Measurements from ENCODE around the gene LOX. TPM values are rescaled to one million over a fixed set of nuclear protein-coding genes. Genes with fewer than 3 reads are reported as not detected.
A peak's percentile ranks its signal among the peaks of the same experiment; 100 is the strongest.

The LOX gene, protein sequence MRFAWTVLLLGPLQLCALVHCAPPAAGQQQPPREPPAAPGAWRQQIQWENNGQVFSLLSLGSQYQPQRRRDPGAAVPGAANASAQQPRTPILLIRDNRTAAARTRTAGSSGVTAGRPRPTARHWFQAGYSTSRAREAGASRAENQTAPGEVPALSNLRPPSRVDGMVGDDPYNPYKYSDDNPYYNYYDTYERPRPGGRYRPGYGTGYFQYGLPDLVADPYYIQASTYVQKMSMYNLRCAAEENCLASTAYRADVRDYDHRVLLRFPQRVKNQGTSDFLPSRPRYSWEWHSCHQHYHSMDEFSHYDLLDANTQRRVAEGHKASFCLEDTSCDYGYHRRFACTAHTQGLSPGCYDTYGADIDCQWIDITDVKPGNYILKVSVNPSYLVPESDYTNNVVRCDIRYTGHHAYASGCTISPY
- total RNA-seq, result not detected in 2 replicates

DNA sequence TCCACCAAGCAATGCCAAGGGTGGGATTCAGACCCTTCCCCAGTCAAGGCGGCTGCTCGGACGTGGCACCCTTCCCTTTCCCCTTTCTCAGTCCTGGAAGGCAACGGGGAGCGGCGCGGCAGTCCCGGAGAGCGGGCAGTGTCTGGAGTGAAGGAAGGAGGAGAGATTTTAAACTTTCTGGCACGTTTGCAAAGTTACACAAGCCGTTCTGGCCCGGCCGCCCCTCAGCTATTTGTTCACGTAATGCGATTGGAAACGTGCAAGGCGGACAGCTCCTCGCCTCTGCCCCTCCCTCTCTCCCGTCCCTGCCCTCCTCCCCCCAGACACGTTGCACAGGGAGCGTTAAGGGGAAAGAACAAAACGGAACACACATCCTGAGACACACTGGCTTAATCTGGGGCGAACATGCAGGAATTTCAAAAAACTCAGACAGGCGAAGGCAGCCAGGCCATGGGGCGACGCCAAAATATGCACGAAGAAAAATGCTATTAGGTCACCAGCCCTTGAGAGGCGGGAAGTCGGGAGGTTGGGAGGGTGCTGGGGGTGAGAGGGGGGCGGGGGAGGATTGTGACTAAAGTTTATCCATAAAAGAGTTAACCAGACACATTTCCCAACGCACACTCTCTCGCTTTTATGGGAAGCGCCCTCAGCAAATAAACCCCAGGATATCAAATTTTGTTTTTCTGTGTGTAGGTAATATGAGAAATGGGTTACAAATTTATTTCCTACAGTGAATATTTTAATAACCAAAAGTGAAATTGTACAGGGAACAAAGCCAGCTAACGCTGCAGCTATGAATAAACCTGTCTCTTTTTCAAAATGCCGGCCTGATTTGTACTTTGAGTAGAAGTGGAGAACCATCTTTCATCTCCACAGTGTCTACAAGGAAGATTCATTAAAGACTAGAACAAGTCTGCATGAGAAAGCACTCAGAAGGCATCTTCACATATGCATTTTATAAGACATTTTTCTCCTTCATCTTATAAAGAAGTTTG is at the start of gene LOX:
Gene LOX (minus strand): TSS at position 144 of the 995 bp plus-strand sequence. CDS start 274 bp downstream, outside the sequence.
- intact Hi-C loops (cut with micrococcal nuclease), result no loop called here
- Mint-ChIP-seq H3K4me3 (peak within 1 kb of the TSS; percentile 57), H3K27me3 (peaks cover 49% of the 10 kb centered on the region), H3K4me1 (peaks cover 16% of the 10 kb centered on the region), H3K36me3 (ENCODE audit: low read depth) (no peaks in the 10 kb centered on the region), H3K27ac (no peak within 1 kb of the TSS), H3K9me3 (no peaks in the 10 kb centered on the region)
- ChIA-PET POLR2A (no interaction called here), CTCF (no interaction called here)
- DNase-seq, result no peak
- TF ChIP-seq, protein P1, sequence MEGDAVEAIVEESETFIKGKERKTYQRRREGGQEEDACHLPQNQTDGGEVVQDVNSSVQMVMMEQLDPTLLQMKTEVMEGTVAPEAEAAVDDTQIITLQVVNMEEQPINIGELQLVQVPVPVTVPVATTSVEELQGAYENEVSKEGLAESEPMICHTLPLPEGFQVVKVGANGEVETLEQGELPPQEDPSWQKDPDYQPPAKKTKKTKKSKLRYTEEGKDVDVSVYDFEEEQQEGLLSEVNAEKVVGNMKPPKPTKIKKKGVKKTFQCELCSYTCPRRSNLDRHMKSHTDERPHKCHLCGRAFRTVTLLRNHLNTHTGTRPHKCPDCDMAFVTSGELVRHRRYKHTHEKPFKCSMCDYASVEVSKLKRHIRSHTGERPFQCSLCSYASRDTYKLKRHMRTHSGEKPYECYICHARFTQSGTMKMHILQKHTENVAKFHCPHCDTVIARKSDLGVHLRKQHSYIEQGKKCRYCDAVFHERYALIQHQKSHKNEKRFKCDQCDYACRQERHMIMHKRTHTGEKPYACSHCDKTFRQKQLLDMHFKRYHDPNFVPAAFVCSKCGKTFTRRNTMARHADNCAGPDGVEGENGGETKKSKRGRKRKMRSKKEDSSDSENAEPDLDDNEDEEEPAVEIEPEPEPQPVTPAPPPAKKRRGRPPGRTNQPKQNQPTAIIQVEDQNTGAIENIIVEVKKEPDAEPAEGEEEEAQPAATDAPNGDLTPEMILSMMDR (IDR thresholded peaks at IDR 0.05), result no peak
- no peak for ATAC-seq (ENCODE audit: low read depth)

DNA sequence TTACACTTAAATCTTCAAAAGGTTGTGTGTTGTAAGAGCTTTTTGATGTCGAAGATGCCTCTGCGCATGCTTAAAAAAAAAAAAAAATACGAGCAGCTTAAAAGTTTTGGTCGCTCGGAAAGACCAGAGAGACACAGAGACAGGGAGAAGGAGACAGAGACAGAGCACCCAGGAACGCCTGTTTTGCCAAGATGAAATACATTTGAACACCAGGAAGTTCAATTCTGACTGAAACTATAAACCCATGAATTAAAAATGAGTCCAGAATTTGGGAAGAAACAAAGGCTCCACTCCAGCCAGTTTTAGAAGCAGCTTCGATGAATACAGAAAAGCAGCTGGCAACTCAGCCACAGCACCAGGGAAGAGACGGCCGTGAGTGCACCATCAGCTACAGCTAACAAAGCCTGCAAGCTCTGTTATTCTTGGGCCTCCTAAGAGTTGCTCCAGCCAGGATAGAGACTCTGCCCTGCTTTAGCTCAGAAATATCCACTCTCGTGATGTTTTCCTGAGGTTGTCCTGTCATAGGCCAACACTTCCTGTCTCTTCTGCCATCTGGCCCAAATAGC is 48.8 kb upstream of the LOX start:
- ChIA-PET POLR2A (no interaction called here), CTCF (no interaction called here)
- H3K36me3 Mint-ChIP-seq (ENCODE audit: low read depth), result no peaks in the 10 kb centered on the region
- H3K9me3 Mint-ChIP-seq, result no peaks in the 10 kb centered on the region
- DNase-seq, result no peak
- H3K27ac Mint-ChIP-seq, result no peak overlapping the region
- no peaks in the 10 kb centered on the region for H3K4me1 Mint-ChIP-seq
- ATAC-seq (ENCODE audit: low read depth), result no peak
- H3K4me3 Mint-ChIP-seq, result no peak overlapping the region
- H3K27me3 Mint-ChIP-seq, result peaks cover 2% of the 10 kb centered on the region
- TF ChIP-seq, protein P1 (IDR thresholded peaks at IDR 0.05), result no peak
- intact Hi-C loops (cut with micrococcal nuclease), result no loop called here

DNA sequence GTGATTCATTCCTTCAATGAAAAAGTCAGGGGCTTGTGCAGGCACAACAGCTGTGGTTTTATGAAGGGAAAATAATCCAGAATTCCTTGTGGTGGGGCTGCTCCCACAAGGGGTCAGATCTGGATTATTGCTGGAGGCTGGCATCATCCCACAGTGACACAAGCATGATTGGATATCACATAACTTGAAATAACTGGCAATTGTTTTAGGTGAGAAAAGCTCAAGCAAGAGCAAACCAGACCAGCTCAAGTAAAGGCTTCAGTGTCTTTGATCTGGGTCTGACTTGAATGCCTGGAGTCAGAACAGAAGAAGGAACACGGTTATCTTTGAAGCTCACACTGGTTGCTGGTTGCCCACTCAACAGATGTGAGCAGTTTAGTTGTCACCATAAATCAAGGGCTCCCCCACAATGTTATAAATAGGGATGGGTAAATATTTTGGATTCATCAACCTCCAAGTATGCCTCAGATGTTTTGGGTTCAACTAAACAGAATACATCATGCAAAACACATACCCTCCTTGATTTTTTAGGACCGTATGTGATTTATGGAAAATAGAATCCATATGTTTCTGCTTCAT is 48.2 kb upstream of the LOX start:
- ChIA-PET CTCF (no interaction called here), POLR2A (no interaction called here)
- Mint-ChIP-seq H3K36me3 (ENCODE audit: low read depth) (no peaks in the 10 kb centered on the region), H3K27me3 (peaks cover 2% of the 10 kb centered on the region), H3K27ac (no peak overlapping the region), H3K4me3 (no peak overlapping the region), H3K9me3 (no peaks in the 10 kb centered on the region), H3K4me1 (no peaks in the 10 kb centered on the region)
- TF ChIP-seq, protein P1 (IDR thresholded peaks at IDR 0.05), result no peak
- DNase-seq, result no peak
- no peak for ATAC-seq (ENCODE audit: low read depth)
- intact Hi-C loops (cut with micrococcal nuclease), result no loop called here

DNA sequence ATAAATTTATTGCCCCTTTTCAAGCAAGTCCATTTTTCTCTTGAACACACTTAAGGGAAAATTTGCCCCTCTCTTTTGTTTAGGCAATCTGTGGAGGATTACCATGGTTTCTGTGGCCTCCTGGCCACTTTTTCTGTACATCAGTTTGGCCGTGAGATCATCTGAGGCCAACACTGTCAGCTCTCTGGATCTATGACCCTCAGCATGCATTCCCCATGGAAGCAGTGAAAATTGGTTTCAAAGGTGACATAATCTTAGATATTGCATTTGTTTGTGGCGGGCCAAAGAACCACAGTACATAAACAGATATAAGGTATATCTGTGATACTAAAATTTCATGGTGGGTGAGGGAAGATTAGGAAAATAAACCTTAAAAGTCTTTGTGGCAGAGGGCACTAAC is 46.7 kb upstream of the LOX start:
- no peak overlapping the region for H3K4me3 Mint-ChIP-seq
- ChIA-PET POLR2A (no interaction called here), CTCF (no interaction called here)
- TF ChIP-seq, protein P1 (IDR thresholded peaks at IDR 0.05), result no peak
- H3K27ac Mint-ChIP-seq, result no peak overlapping the region
- peaks cover 5% of the 10 kb centered on the region for H3K27me3 Mint-ChIP-seq
- intact Hi-C loops (cut with micrococcal nuclease), result no loop called here
- H3K4me1 Mint-ChIP-seq, result no peaks in the 10 kb centered on the region
- no peaks in the 10 kb centered on the region for H3K36me3 Mint-ChIP-seq (ENCODE audit: low read depth)
- ATAC-seq (ENCODE audit: low read depth) (no peak), DNase-seq (no peak)
- no peaks in the 10 kb centered on the region for H3K9me3 Mint-ChIP-seq

Data from activated B cell treated with CpG ODN at 0.5 μM for 24 hours (primary cell).